ENCODE data around the gene ATP9A. TPM values are rescaled to one million over a fixed set of nuclear protein-coding genes. Genes with fewer than 3 reads are reported as not detected.
"Not testable (repeated sequence)": the region's sequence is repeated elsewhere in the genome, so short reads cannot be mapped to it uniquely, and the experiment has no call there.

Gene ATP9A
- total RNA-seq, 6 experiments from 2014 or later: 21.4 to 34.0 (median 22.8) TPM

GRCh38 chr20:51648571-51648947 lies 119.6 kb downstream of the ATP9A start:
- DNase-seq: no peak
- peaks cover 11% of the 10 kb centered on the region for H3K4me1 Mint-ChIP-seq (ENCODE audit: low read depth)
- no peaks in the 10 kb centered on the region for H3K9me3 Mint-ChIP-seq
- H3K36me3 Mint-ChIP-seq (ENCODE audit: low read depth): no peaks in the 10 kb centered on the region
- no peak for TF ChIP-seq CTCF (IDR thresholded peaks at IDR 0.05)
- H3K4me3 Mint-ChIP-seq: no peak overlapping the region
- no peak overlapping the region for H3K27ac Mint-ChIP-seq
- H3K27me3 Mint-ChIP-seq (ENCODE audit: insufficient read depth): no peaks in the 10 kb centered on the region; the same call in 1 of the 2 replicates

- no peak overlapping the region for H3K27ac Mint-ChIP-seq
Measured at GRCh38 chr20:51647674-51648570, 120.3 kb downstream of the ATP9A start.

GRCh38 chr20:51643810-51644209 lies 124.4 kb downstream of the ATP9A start:
- not testable (repeated sequence) for DNase-seq; H3K27me3 Mint-ChIP-seq (ENCODE audit: insufficient read depth); H3K36me3 Mint-ChIP-seq (ENCODE audit: low read depth); H3K4me3 Mint-ChIP-seq; H3K9me3 Mint-ChIP-seq; H3K27ac Mint-ChIP-seq
- H3K4me1 Mint-ChIP-seq (ENCODE audit: low read depth): peaks cover 32% of the 10 kb centered on the region

More at GRCh38 chr20:51647674-51648570, 120.3 kb downstream of the ATP9A start:
- H3K9me3 Mint-ChIP-seq: no peaks in the 10 kb centered on the region
- no peaks in the 10 kb centered on the region; the same call in 1 of the 2 replicates for H3K27me3 Mint-ChIP-seq (ENCODE audit: insufficient read depth)
- DNase-seq: no peak
- H3K36me3 Mint-ChIP-seq (ENCODE audit: low read depth): no peaks in the 10 kb centered on the region
- peaks cover 17% of the 10 kb centered on the region for H3K4me1 Mint-ChIP-seq (ENCODE audit: low read depth)
- H3K4me3 Mint-ChIP-seq: no peak overlapping the region
- TF ChIP-seq CTCF (IDR thresholded peaks at IDR 0.05): no peak

- no peaks in the 10 kb centered on the region for H3K9me3 Mint-ChIP-seq
- no peak for TF ChIP-seq CTCF (IDR thresholded peaks at IDR 0.05)
- no peak for DNase-seq
- H3K4me3 Mint-ChIP-seq: no peak overlapping the region
- H3K36me3 Mint-ChIP-seq (ENCODE audit: low read depth): no peaks in the 10 kb centered on the region
- no peak overlapping the region; the same call in 1 of the 2 replicates for H3K27ac Mint-ChIP-seq
- H3K27me3 Mint-ChIP-seq (ENCODE audit: insufficient read depth): no peaks in the 10 kb centered on the region; the same call in 1 of the 2 replicates
- H3K4me1 Mint-ChIP-seq (ENCODE audit: low read depth): peaks cover 32% of the 10 kb centered on the region
Measured at GRCh38 chr20:51643390-51643789, 124.8 kb downstream of the ATP9A start.

- no peak overlapping the region for H3K27ac Mint-ChIP-seq
- TF ChIP-seq CTCF (IDR thresholded peaks at IDR 0.05): no peak
- no peak overlapping the region for H3K4me3 Mint-ChIP-seq
- H3K36me3 Mint-ChIP-seq (ENCODE audit: low read depth): no peaks in the 10 kb centered on the region
- no peaks in the 10 kb centered on the region for H3K9me3 Mint-ChIP-seq
- H3K27me3 Mint-ChIP-seq (ENCODE audit: insufficient read depth): no peaks in the 10 kb centered on the region; the same call in 1 of the 2 replicates
- peaks cover 32% of the 10 kb centered on the region for H3K4me1 Mint-ChIP-seq (ENCODE audit: low read depth)
- DNase-seq: no peak
Measured at GRCh38 chr20:51641866-51642265, 126.3 kb downstream of the ATP9A start.

GRCh38 chr20:51640743-51641142 lies 127.4 kb downstream of the ATP9A start:
- H3K27ac Mint-ChIP-seq: 0 out of 2 replicates have a peak overlapping the region, but pooled peaks have one; percentile 29
- no peaks in the 10 kb centered on the region for H3K9me3 Mint-ChIP-seq
- H3K4me1 Mint-ChIP-seq (ENCODE audit: low read depth): peaks cover 36% of the 10 kb centered on the region
- DNase-seq: no peak
- no peaks in the 10 kb centered on the region; the same call in 1 of the 2 replicates for H3K27me3 Mint-ChIP-seq (ENCODE audit: insufficient read depth)
- no peak overlapping the region for H3K4me3 Mint-ChIP-seq
- no peak for TF ChIP-seq CTCF (IDR thresholded peaks at IDR 0.05)
- no peaks in the 10 kb centered on the region for H3K36me3 Mint-ChIP-seq (ENCODE audit: low read depth)

Measured in HFFc6 (cell line).